ENCODE results near the gene CLDN6. TPM values are rescaled to one million over a fixed set of nuclear protein-coding genes. Genes with fewer than 3 reads are reported as not detected.

CLDN6 gene
- total and polyA plus RNA-seq, 9 of the 15 experiments (the other 6 are each of a cell fraction or from before 2014, with no cell fraction given): 0.22 to 0.75 (median 0.38) TPM; not detected in 3

GRCh38 chr16:3027489-3027795 lies 9.5 kb upstream of the CLDN6 start:
- 0 out of 2 replicates have a peak, but pooled peaks have one; percentile 14 for TF ChIP-seq ZBTB40 (IDR thresholded peaks at IDR 0.05)
- peak; percentile 61; the same call in 1 of the 2 replicates for TF ChIP-seq ZBTB40 (CRISPR knock-in tag; IDR thresholded peaks at IDR 0.05)
- no peak for TF ChIP-seq NFIX (CRISPR knock-in tag; IDR thresholded peaks at IDR 0.05; ENCODE audit: low read depth)
- TF ChIP-seq JUN (IDR thresholded peaks at IDR 0.05; ENCODE audit: borderline replicate concordance, low read depth, low read length): no peak
- TF ChIP-seq JUN (CRISPR knock-in tag; IDR thresholded peaks at IDR 0.05; ENCODE audit: borderline replicate concordance): no peak
- whole genome bisulfite sequencing (ENCODE audit: insufficient coverage, low coverage, missing lambda C conversion rate): 82% methylated on average over 8 of the region's 8 CpGs
- H3K27ac ChIP-seq (ENCODE audit: extremely low read depth, low read depth, low read length): no peak overlapping the region
- H3K4me1 ChIP-seq (replicated peaks in 1 of 2; ENCODE audit: control insufficient read depth in 2 of 2, insufficient read depth in 2 of 2, low read length in 2 of 2): peaks cover 24 to 81% of the 10 kb centered on the region in 2 experiments
- no peaks in the 10 kb centered on the region for H3K9me1 ChIP-seq (ENCODE audit: control insufficient read depth, insufficient read depth, low read length)
- H3K4me2 ChIP-seq (ENCODE audit: insufficient read depth, low read length): no peak overlapping the region
- ChIA-PET CTCF (ENCODE audit: low intra/inter-chr PET ratio) (interaction anchor here (0.8 kb wide), 1 partner anchor 24 kb away, joined by 3 read pairs; no protein-coding TSS in a partner anchor), POLR2A (interaction anchor here (0.6 to 1.9 kb wide), 7 partner anchors 19 to 130 kb away, joined by 3 to 6 read pairs (median 4); no protein-coding TSS in a partner anchor)
- peaks cover 19% of the 10 kb centered on the region for H3K79me2 ChIP-seq (ENCODE audit: control insufficient read depth, insufficient read depth, low read length)
- no peak for ATAC-seq
- H2AFZ ChIP-seq (ENCODE audit: low read depth, low read length): no peak overlapping the region
- peaks cover 29% of the 10 kb centered on the region; the same call in 2 of the 3 replicates for H3K36me3 ChIP-seq (ENCODE audit: control insufficient read depth, insufficient read depth, low read length)
- H4K20me1 ChIP-seq (replicated peaks; ENCODE audit: control insufficient read depth, insufficient read depth, low read length): peaks cover 13% of the 10 kb centered on the region; the same call in 1 of the 2 replicates
- H3K9ac ChIP-seq (ENCODE audit: insufficient read depth in 1 of 2, low read depth in 2 of 2, low read length in 2 of 2): peak overlapping the region in 1 of 2 experiments; percentile 31; a peak in 2 of 4 replicates
- peaks cover 12 to 32% of the 10 kb centered on the region in 2 experiments; a peak in 4 of 5 replicates for H3K27me3 ChIP-seq (ENCODE audit: control insufficient read depth in 2 of 2, insufficient read depth in 2 of 2, low read length in 2 of 2)
- intact Hi-C loops (cut with micrococcal nuclease) (loop anchor here (10.0 kb wide), 1 partner anchor 63 kb away; the partner anchor contains the start of genes KREMEN2 and PAQR4), in situ Hi-C loops (cut with MboI) (no loop called here)
- no peak overlapping the region for H3K4me3 ChIP-seq
- H3K9me3 ChIP-seq (replicated peaks; ENCODE audit: control insufficient read depth, insufficient read depth, low read depth, low read length): no peaks in the 10 kb centered on the region
- FAIRE-seq: no peak
- BruUV-seq (replicated peaks): no TSS peak
- DNase-seq (ENCODE audit: extremely low read depth in 1 of 4, low spot score in 3 of 4): no peak

Data from K562 (cell line).